HepG2 (cell line): ENCODE measurements around the gene SLC4A11. TPM values are rescaled to one million over a fixed set of nuclear protein-coding genes. Genes with fewer than 3 reads are reported as not detected.

ENCODE experiments used
- ATAC-seq: fragments of 200-7000 bp; cut with Tn5 transposase; 3 replicates; pipeline ENCODE4 v1.9.1; 2020; ENCODE audit warnings: mild to moderate bottlenecking, moderate library complexity
- BruUV-seq: library from RNA; stranded (reverse); fragments of 400-500 nt; replicated peaks from 2 replicates; lab custom pipeline; 2021; lab: Mats Ljungman, UMichigan
- CTCF ChIA-PET: fragments of 300-600 bp; formaldehyde crosslinking; extraction: SDS; loops from one replicate; lab custom pipeline; 2021; ENCODE audit warnings: low total read pairs, inconsistent platforms, low intra/inter-chr PET ratio; lab: Yijun Ruan, JAX
- POLR2A ChIA-PET: fragments of 350-600 bp; sonication (Branson Sonifier 250); formaldehyde crosslinking; loops from one replicate; lab custom pipeline; 2020; ENCODE audit warnings: antibody characterized with exemption, inconsistent platforms; lab: Yijun Ruan, JAX
- DNase-seq: peaks from one replicate; pipeline ENCODE4 v3.0.0-alpha.2; 2015; ENCODE audit warnings: low spot score
- FAIRE-seq: peaks from 3 replicates; lab custom pipeline; 2011; peaks lifted over from hg19 to GRCh38; lab: Jason Lieb, UNC
- H2AFZ ChIP-seq: one replicate; pipeline ENCODE4 v1.6.1; 2011; ENCODE audit warnings: low read length, inconsistent platforms
- H3K27ac ChIP-seq: fragments of 300-600 bp; 3 replicates; pipeline ENCODE4 v1.8.0; 2011; ENCODE audit warnings: mixed run types, mild to moderate bottlenecking, mixed read lengths, low read length, inconsistent platforms; ENCODE audit not compliant: insufficient read depth; ENCODE audit errors: extremely low read length
- H3K27me3 ChIP-seq, 2 experiments: fragments of 200-600 bp in 1 of 2; 2 replicates in 1 of 2; 3 replicates in 1 of 2; pipeline versions ENCODE4 v1.6.0 to v1.8.0; 2011; ENCODE audit warnings: low read length in 2 of 2, mild to moderate bottlenecking in 2 of 2, moderate library complexity in 2 of 2, inconsistent platforms in 1 of 2; ENCODE audit not compliant: insufficient read depth in 2 of 2, control insufficient read depth in 1 of 2
- H3K36me3 ChIP-seq, 2 experiments: fragments of 200-600 bp in 1 of 2; replicated peaks in 1 of 2; 2 replicates in 1 of 2; 3 replicates in 1 of 2; pipeline versions ENCODE4 v1.5.1 to v1.8.0; 2011; ENCODE audit warnings: low read length in 2 of 2, inconsistent platforms in 1 of 2; ENCODE audit not compliant: insufficient read depth in 2 of 2, control insufficient read depth in 1 of 2
- H3K4me1 ChIP-seq: 2 replicates; pipeline ENCODE4 v1.5.1; 2012; ENCODE audit warnings: low read length, inconsistent platforms; ENCODE audit not compliant: insufficient read depth
- H3K4me2 ChIP-seq: 2 replicates; pipeline ENCODE4 v1.6.0; 2011; ENCODE audit warnings: low read depth, low read length, inconsistent platforms
- H3K4me3 ChIP-seq, 3 experiments: fragments of 200-600 bp in 1 of 3; sonication (generic), shearing (Covaris generic) in 1 of 3; replicated peaks in 1 of 3; 2 replicates each; pipeline ENCODE4 v1.5.1; 2011 to 2016; ENCODE audit warnings: low read length in 3 of 3, inconsistent platforms in 2 of 3, low read depth in 2 of 3, mild to moderate bottlenecking in 2 of 3, control low read depth in 1 of 3, mixed read lengths in 1 of 3; ENCODE audit not compliant: insufficient read depth in 1 of 3
- H3K79me2 ChIP-seq: one replicate; pipeline ENCODE4 v1.6.1; 2011; ENCODE audit warnings: low read length, inconsistent platforms; ENCODE audit not compliant: insufficient read depth
- H3K9ac ChIP-seq: 2 replicates; pipeline ENCODE4 v1.6.0; 2011; ENCODE audit warnings: mild to moderate bottlenecking, low read depth, low read length, inconsistent platforms; ENCODE audit not compliant: insufficient read depth
- H3K9me3 ChIP-seq: 2 replicates; pipeline ENCODE4 v1.5.1; 2012; ENCODE audit warnings: mild to moderate bottlenecking, low read length
- H4K20me1 ChIP-seq: 2 replicates; pipeline ENCODE4 v1.6.0; 2011; ENCODE audit warnings: inconsistent platforms, mild to moderate bottlenecking, low read length, moderate library complexity; ENCODE audit not compliant: insufficient read depth
- CCAR2 ChIP-seq: fragments of 200-400 bp; formaldehyde crosslinking; optimal IDR thresholded peaks from 2 replicates; pipeline ENCODE3; 2018; ENCODE audit warnings: low read depth, mild to moderate bottlenecking, low read length, moderate library complexity
- FOSL2 ChIP-seq: sonication (generic); formaldehyde crosslinking; IDR thresholded peaks from 2 replicates; pipeline ENCODE4 v1.4.0; 2020; ENCODE audit warnings: missing genetic modification reagents
- IRF1 ChIP-seq: sonication (generic); formaldehyde crosslinking; IDR thresholded peaks from 2 replicates; pipeline ENCODE4 v1.4.0; 2020; ENCODE audit warnings: low read depth, mild to moderate bottlenecking, missing genetic modification reagents
- ZFP41 ChIP-seq: sonication (generic); formaldehyde crosslinking; IDR thresholded peaks from 2 replicates; pipeline ENCODE4 v1.4.0; 2020; ENCODE audit warnings: mild to moderate bottlenecking, missing genetic modification reagents, borderline replicate concordance
- ZIK1 ChIP-seq: sonication (generic); formaldehyde crosslinking; IDR thresholded peaks from 2 replicates; pipeline ENCODE4 v1.5.0; 2020; ENCODE audit warnings: mild to moderate bottlenecking, low read depth, missing genetic modification reagents, borderline replicate concordance
- ZNF121 ChIP-seq: sonication (generic); formaldehyde crosslinking; IDR thresholded peaks from 2 replicates; pipeline ENCODE4 v1.5.0; 2020; ENCODE audit warnings: mild to moderate bottlenecking, missing genetic modification reagents
- ZNF274 ChIP-seq: sonication (generic); formaldehyde crosslinking; IDR thresholded peaks from 2 replicates; pipeline ENCODE4 v1.5.1; 2020; ENCODE audit warnings: mild to moderate bottlenecking, missing genetic modification reagents
- ZNF33B ChIP-seq: sonication (generic); formaldehyde crosslinking; IDR thresholded peaks from 2 replicates; pipeline ENCODE4 v1.5.1; 2020; ENCODE audit warnings: mild to moderate bottlenecking, missing genetic modification reagents
- ZNF644 ChIP-seq: IDR thresholded peaks from 2 replicates; pipeline ENCODE4 v1.6.1; 2016; ENCODE audit warnings: low read depth
- WGBS: methylation state at CpG from one replicate; pipeline ENCODE4 v1.1.6; 2017; ENCODE audit warnings: low lambda C conversion rate; 5-methylcytosine and 5-hydroxymethylcytosine counted together
- in situ Hi-C: cut with HindIII; loops from 2 replicates; pipeline ENCODE4 v1.10.0; 2017; ENCODE audit warnings: low pct_unique_long_range_greater_than_20kb; ENCODE audit not compliant: extremely low pct_ligation_motif_present
- intact Hi-C: fragments of 100-400 bp; cut with micrococcal nuclease; formaldehyde crosslinking; loops from one replicate; pipeline ENCODE4 v1.10.0; 2022; ENCODE audit not compliant: unreplicated experiment
- polyA plus RNA-seq, 8 experiments: library from polyadenylated mRNA; depleted of rRNA in 3 of 8; stranded (reverse) in 7 of 8; unstranded in 1 of 8; fragments of >200 nt; fragmentation: Illumina TruSeq in 4 of 8; extraction: Trizol in 4 of 8; gene quantifications; 2 replicates each; pipeline versions ENCODE4 v1.2.1 to v1.2.3, GENCODE V29; 2011 to 2016; ENCODE audit warnings: low read depth in 4 of 8, missing spikeins in 1 of 8, mixed read lengths in 1 of 8; ENCODE audit not compliant: insufficient read depth in 1 of 8
- total RNA-seq, 5 experiments: library from RNA; depleted of rRNA; stranded (reverse); fragments of >200 nt; fragmentation: Illumina TruSeq; extraction: Trizol; gene quantifications; 2 replicates each; pipeline ENCODE4 v1.2.3, GENCODE V29; 2016; ENCODE audit warnings: low read depth in 1 of 5
- TF ChIP-seq, protein P1 (sequence below): sonication (generic); formaldehyde crosslinking; IDR thresholded peaks from 2 replicates; pipeline ENCODE4 v1.8.0; 2023; ENCODE audit warnings: mild to moderate bottlenecking, missing genetic modification reagents
- TF ChIP-seq, protein P2 (sequence below): IDR thresholded peaks from 2 replicates; pipeline ENCODE4 v1.6.1; 2012; ENCODE audit warnings: low read length, improper control_type of control experiment
- TF ChIP-seq, protein P3 (sequence below): sonication (generic); formaldehyde crosslinking; IDR thresholded peaks from 2 replicates; pipeline ENCODE4 v1.8.0; 2022; ENCODE audit warnings: missing genetic modification reagents, low read depth, mild to moderate bottlenecking, borderline replicate concordance

SLC4A11 gene
- total and polyA plus RNA-seq, 2 of the 13 experiments (the other 11 are each of a cell fraction or from before 2014, with no cell fraction given): 3.9 to 27.0 TPM

- ATAC-seq: peak; percentile 10; the same call in 1 of the 3 replicates
Observed at GRCh38 chr20:3282271-3283221, 43.6 kb upstream of the SLC4A11 start.

DNA sequence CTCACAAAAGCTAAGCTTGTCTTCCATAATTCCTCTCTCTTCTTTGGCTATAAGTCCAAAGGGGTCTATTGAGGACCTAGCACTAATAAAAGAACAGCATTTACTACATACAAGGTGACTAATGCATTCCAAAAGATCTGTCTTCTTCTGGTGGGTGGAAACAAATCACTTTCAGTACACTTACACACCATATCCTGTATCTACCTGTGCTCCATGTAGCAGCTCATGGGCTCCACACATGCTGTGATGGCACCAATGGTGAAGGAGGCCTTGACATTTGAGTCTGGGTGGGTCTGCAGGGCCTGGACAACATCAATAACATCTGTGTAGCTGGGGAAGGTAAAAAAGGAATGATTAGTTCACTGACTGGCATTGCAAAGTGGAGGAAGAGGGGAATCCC, 42.4 kb upstream of the SLC4A11 start:
- no peak for FAIRE-seq
- Histone ChIP-seq H3K9me3 (no peaks in the 10 kb centered on the region), H3K27ac (no peak overlapping the region), H3K36me3 (peaks cover 10 to 26% of the 10 kb centered on the region in 2 experiments), H3K79me2 (no peaks in the 10 kb centered on the region), H3K27me3 (no peaks in the 10 kb centered on the region), H3K4me1 (no peaks in the 10 kb centered on the region), H2AFZ (no peak overlapping the region), H4K20me1 (no peaks in the 10 kb centered on the region), H3K9ac (no peak overlapping the region), H3K4me2 (no peak overlapping the region), H3K4me3 (no peak overlapping the region)
- intact Hi-C loops: no loop called here
- no peak for ATAC-seq
- in situ Hi-C loops: no loop called here
- ChIA-PET CTCF (no interaction called here), POLR2A (no interaction called here)
- no peak for DNase-seq
- no TSS peak for BruUV-seq
- no peak for TF ChIP-seq ZNF644 (CRISPR knock-in tag)
- TF ChIP-seq ZFP41 (CRISPR knock-in tag): no peak
- TF ChIP-seq, protein P1, sequence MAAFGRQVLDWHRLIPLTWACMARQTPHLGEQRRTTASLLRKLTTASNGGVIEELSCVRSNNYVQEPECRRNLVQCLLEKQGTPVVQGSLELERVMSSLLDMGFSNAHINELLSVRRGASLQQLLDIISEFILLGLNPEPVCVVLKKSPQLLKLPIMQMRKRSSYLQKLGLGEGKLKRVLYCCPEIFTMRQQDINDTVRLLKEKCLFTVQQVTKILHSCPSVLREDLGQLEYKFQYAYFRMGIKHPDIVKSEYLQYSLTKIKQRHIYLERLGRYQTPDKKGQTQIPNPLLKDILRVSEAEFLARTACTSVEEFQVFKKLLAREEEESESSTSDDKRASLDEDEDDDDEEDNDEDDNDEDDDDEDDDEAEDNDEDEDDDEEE: no peak
- TF ChIP-seq ZNF33B (CRISPR knock-in tag): no peak
- no peak for TF ChIP-seq ZNF274
- TF ChIP-seq IRF1: no peak
- no peak for TF ChIP-seq CCAR2
- TF ChIP-seq, protein P2, sequence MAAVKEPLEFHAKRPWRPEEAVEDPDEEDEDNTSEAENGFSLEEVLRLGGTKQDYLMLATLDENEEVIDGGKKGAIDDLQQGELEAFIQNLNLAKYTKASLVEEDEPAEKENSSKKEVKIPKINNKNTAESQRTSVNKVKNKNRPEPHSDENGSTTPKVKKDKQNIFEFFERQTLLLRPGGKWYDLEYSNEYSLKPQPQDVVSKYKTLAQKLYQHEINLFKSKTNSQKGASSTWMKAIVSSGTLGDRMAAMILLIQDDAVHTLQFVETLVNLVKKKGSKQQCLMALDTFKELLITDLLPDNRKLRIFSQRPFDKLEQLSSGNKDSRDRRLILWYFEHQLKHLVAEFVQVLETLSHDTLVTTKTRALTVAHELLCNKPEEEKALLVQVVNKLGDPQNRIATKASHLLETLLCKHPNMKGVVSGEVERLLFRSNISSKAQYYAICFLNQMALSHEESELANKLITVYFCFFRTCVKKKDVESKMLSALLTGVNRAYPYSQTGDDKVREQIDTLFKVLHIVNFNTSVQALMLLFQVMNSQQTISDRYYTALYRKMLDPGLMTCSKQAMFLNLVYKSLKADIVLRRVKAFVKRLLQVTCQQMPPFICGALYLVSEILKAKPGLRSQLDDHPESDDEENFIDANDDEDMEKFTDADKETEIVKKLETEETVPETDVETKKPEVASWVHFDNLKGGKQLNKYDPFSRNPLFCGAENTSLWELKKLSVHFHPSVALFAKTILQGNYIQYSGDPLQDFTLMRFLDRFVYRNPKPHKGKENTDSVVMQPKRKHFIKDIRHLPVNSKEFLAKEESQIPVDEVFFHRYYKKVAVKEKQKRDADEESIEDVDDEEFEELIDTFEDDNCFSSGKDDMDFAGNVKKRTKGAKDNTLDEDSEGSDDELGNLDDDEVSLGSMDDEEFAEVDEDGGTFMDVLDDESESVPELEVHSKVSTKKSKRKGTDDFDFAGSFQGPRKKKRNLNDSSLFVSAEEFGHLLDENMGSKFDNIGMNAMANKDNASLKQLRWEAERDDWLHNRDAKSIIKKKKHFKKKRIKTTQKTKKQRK: no peak
- TF ChIP-seq, protein P3, sequence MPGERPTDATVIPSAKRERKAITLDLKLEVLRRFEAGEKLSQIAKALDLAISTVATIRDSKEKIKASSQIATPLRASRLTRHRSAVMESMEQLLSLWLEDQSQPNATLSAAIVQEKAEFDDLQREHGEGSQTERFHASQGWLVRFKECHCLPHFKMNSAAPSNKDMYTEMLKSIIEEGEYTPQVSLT: no peak

More at GRCh38 chr20:3282271-3283221, 43.6 kb upstream of the SLC4A11 start:
- H4K20me1 ChIP-seq: no peaks in the 10 kb centered on the region
- no peaks in the 10 kb centered on the region for H3K4me1 ChIP-seq
- POLR2A ChIA-PET: no interaction called here
- DNase-seq (no peak), FAIRE-seq (no peak)
- intact Hi-C loops (no loop called here), in situ Hi-C loops (no loop called here)
- H3K27me3 ChIP-seq: no peaks in the 10 kb centered on the region
- no peaks in the 10 kb centered on the region for H3K9me3 ChIP-seq
- H3K36me3 ChIP-seq: peaks cover 6 to 24% of the 10 kb centered on the region in 2 experiments; a peak in 4 of 5 replicates
- no peak overlapping the region for H3K9ac ChIP-seq
- H3K79me2 ChIP-seq: no peaks in the 10 kb centered on the region
- no peak overlapping the region for H3K4me3 ChIP-seq
- WGBS: 96% methylated on average over 6 of the region's 6 CpGs
- CTCF ChIA-PET: no interaction called here
- no peak overlapping the region for H2AFZ ChIP-seq
- no peak overlapping the region for H3K27ac ChIP-seq
- no peak for TF ChIP-seq ZNF121 (CRISPR knock-in tag)
- no peak for TF ChIP-seq FOSL2 (CRISPR knock-in tag)
- no peak for TF ChIP-seq ZIK1 (CRISPR knock-in tag)
- TF ChIP-seq, all 625 proteins: peak for 0
- BruUV-seq: no TSS peak
- no peak overlapping the region for H3K4me2 ChIP-seq
